ENCODE data around the gene DHCR7. TPM values are rescaled to one million over a fixed set of nuclear protein-coding genes. Genes with fewer than 3 reads are reported as not detected.

Gene DHCR7
- total and polyA plus RNA-seq, 5 experiments from 2014 or later: 17.1 to 22.1 (median 18.6) TPM

DNA sequence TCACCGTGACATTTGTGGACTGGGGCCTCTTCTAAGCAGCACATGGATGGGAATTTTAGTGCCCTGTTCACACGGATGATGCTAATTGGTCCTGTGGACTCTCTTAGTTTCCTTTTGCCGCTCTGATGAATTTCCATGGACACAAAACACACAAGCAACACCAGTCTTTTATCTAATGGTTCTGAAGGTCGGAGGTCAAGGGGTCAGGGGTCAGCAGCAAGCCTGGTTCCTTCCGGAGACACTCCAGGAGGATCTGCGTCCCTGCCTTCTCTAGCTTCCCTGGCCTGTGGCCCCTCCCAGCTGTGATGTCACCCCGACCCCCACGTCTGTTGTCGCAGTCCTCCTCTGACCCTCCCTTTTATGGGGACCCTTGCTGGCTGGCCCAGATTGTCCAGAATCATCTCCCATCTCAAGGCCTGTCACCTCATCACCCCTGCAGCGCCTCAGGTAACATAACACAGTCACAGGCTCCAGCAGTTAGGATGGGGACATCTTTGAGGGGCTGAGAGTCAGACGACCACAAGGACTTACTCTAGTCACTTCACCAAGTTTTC lies 11.7 kb upstream of the DHCR7 start:
- POLR2A ChIA-PET: no interaction called here
- peaks cover 15 to 32% (median 24%) of the 10 kb centered on the region in 4 donors for H3K4me1 Mint-ChIP-seq
- DNase-seq: peak in 1 of 10 donors; percentile 59
- no peaks in the 10 kb centered on the region for H3K9me3 Mint-ChIP-seq
- no peak for ATAC-seq
- no peaks in the 10 kb centered on the region for H3K27me3 Mint-ChIP-seq
- H3K4me3 Mint-ChIP-seq: no peak overlapping the region
- peaks cover 8 to 90% (median 15%) of the 10 kb centered on the region in 3 donors for H3K36me3 Mint-ChIP-seq
- peak overlapping the region in 1 of 10 donors; percentile 69 for H3K27ac Mint-ChIP-seq

DNA sequence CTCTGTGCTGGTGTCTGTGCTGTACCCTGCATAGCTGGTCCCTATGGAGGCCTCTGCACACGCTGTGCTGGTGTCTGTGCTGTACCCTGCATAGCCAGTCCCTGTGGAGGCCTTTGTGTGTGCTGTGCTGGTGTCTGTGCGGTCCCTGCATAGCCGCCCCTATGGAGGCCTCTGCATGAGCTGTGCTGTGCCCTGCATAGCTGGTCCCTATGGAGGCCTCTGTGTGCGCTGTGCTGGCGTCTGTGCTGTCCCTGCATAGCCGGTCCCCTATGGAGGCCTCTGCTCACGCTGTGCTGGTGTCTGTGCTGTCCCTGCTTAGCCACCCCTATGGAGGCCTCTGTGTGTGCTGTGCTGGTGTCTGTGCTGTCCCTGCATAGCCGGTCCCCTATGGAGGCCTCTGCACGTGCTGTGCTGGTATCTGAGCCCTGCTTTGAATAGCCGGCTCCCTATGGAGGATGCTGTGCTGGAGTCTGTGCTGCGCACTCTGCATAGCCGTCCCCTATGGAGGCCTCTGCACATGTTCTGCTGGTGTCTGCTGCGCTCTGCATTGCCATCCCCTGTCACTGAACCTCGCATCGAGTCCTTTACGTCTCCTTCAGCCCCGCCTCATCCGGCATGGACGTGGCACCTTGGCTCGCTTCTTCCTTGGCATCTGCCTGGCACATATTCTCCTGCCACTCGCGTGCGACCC lies 11.0 kb upstream of the DHCR7 start:
- POLR2A ChIA-PET: no interaction called here
- no peak overlapping the region for H3K4me3 Mint-ChIP-seq
- peaks cover 18 to 39% (median 30%) of the 10 kb centered on the region in 4 donors for H3K4me1 Mint-ChIP-seq
- DNase-seq (no peak), ATAC-seq (no peak)
- peaks cover 8 to 88% (median 15%) of the 10 kb centered on the region in 3 donors for H3K36me3 Mint-ChIP-seq
- H3K27ac Mint-ChIP-seq: no peak overlapping the region
- H3K9me3 Mint-ChIP-seq: no peaks in the 10 kb centered on the region
- H3K27me3 Mint-ChIP-seq: no peaks in the 10 kb centered on the region

DNA sequence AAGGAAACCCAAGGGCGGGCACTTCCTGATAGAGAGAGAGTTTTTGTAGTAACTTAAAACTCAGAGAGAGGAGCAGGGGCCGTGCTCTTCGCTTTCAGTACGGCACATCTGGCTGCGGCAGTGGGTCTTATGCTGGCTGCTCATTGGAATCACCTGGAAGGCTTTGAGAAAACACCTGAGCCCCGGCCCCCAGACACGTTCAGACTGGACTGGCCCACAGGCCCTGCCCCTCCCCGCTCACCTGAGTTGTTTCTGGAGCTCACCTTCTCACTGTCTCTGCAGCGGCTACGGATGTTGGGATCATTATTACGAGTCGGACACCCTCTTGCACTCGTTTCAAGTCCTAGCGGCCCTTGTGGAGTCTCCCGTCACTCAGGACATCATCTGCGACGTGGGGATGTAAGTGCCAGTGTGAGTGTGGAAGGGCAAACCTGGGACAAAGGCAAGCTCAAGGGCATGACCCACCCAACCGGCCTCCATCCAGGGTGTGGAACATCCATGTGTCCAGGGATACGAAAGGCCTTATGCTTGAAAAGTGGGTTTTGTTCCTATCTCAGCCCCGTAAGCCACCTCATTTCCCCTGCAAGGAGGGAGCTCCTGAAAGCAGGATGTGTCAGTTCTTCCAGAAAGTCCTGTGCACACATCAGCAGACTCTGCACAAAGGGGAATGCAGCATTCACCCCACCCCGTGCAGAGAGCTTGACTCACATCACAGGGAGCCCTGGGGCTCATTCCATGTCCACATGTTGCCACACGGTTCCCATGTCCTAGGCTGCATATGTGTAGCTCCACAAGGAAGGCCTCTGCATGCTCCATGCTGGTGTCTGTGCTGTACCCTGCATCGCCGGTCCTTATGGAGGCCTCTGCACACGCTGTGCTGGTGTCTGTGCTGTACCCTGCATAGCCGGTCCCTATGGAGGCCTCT lies 10.2 kb upstream of the DHCR7 start:
- Mint-ChIP-seq H3K36me3 (peaks cover 8 to 80% (median 15%) of the 10 kb centered on the region in 3 donors), H3K4me1 (peaks cover 20 to 47% (median 38%) of the 10 kb centered on the region in 4 donors), H3K27me3 (no peaks in the 10 kb centered on the region), H3K9me3 (no peaks in the 10 kb centered on the region), H3K27ac (no peak overlapping the region), H3K4me3 (no peak overlapping the region)
- POLR2A ChIA-PET: no interaction called here
- ATAC-seq (no peak), DNase-seq (peak in 1 of 10 donors; percentile 61)

DNA sequence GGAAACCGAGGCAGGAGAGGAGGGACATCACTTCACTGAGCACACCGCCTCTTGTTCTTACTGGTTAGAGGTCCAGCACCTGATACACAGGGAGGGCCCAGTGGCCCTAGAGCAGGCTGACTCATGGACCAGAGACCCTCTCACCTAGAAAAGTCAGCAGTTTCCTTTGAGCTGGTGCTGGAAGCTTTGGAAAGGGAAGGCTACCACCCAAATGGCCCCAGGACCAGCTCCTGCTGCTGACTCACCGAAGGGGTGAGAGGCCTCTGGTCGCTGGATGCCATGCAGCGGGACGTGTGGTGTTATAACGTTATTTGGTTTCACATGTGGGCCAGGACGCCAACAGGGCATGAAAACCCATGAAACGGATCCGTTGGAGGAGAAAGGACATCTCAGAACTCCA lies 8.6 kb upstream of the DHCR7 start:
- Mint-ChIP-seq H3K36me3 (peaks cover 8 to 65% (median 15%) of the 10 kb centered on the region in 3 donors), H3K4me3 (no peak overlapping the region), H3K9me3 (no peaks in the 10 kb centered on the region), H3K27me3 (no peaks in the 10 kb centered on the region), H3K27ac (peak overlapping the region in 2 of 10 donors; percentile 6 to 57), H3K4me1 (peaks cover 22 to 55% (median 45%) of the 10 kb centered on the region in 4 donors)
- DNase-seq: no peak
- POLR2A ChIA-PET: no interaction called here
- ATAC-seq: no peak

DNA sequence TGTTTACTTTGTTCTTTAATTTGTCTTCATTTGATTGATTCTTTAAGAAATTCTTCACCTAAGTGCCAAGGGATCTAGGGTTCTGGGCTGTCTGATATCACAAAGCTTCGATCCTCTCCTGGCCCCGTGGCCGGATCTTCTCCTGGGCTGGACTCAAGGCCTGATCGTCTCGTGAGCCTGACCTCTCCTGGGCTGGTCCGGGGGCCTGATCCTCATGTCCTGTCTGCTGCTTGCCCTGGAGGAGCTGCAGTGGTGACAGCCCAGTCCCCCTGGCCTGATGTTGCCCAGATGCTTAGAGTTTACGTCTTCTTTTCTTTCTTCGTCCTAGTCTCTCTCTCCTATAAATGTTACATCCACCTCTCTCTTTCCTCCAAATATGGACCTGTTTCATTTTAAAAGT lies 8.1 kb upstream of the DHCR7 start:
- peak overlapping the region in 1 of 10 donors; percentile 26 for H3K4me3 Mint-ChIP-seq
- no peak for DNase-seq
- no peak for ATAC-seq
- H3K27ac Mint-ChIP-seq: peak overlapping the region in 5 of 10 donors; percentile 6 to 84 (median 57)
- peaks cover 8 to 60% (median 15%) of the 10 kb centered on the region in 3 donors for H3K36me3 Mint-ChIP-seq
- no peaks in the 10 kb centered on the region for H3K27me3 Mint-ChIP-seq
- no peaks in the 10 kb centered on the region for H3K9me3 Mint-ChIP-seq
- H3K4me1 Mint-ChIP-seq: peaks cover 24 to 60% (median 50%) of the 10 kb centered on the region in 4 donors
- POLR2A ChIA-PET: no interaction called here

DNA sequence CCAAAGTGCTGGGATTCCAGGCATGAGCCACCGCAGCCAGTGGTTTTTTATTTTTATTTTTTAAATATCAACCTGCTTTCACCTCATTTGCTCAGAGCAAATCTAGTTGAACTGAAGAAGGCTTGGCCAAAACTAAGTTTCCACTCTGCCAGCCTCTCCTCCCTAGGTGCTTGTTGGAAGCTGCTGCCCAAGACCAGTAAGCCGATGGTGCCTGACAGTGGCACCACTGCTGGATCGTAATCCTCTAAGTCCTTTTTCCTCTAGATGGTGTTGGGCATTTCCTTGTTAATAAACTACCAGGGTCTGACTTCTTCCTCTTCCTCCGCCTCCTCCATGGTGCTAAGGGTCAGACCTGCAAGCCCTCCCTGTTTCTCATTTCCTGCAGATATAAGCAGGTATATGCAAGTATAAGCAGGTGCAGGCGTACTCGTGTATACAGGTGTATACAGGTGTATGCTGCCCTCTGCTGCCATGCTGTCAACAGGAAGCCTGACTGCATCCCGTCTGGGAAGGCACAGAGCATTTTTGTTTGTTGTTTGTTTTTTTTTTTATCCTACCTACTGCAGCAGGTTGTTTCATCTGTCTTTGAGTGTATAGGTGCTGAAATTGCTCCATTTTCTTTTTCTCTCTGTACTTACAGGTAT lies 6.4 kb upstream of the DHCR7 start:
- peak overlapping the region; percentile 15 to 92 (median 74) for H3K27ac Mint-ChIP-seq
- ATAC-seq: no peak
- H3K27me3 Mint-ChIP-seq: no peaks in the 10 kb centered on the region
- peak in 5 of 10 donors; percentile 32 to 40 (median 40) for DNase-seq
- H3K9me3 Mint-ChIP-seq: no peaks in the 10 kb centered on the region
- H3K4me1 Mint-ChIP-seq: peaks cover 24 to 66% (median 58%) of the 10 kb centered on the region in 4 donors
- peak overlapping the region; percentile 77 to 98 (median 90) for H3K4me3 Mint-ChIP-seq
- peaks cover 0 to 44% (median 8%) of the 10 kb centered on the region in 3 donors for H3K36me3 Mint-ChIP-seq
- POLR2A ChIA-PET: no interaction called here

DNA sequence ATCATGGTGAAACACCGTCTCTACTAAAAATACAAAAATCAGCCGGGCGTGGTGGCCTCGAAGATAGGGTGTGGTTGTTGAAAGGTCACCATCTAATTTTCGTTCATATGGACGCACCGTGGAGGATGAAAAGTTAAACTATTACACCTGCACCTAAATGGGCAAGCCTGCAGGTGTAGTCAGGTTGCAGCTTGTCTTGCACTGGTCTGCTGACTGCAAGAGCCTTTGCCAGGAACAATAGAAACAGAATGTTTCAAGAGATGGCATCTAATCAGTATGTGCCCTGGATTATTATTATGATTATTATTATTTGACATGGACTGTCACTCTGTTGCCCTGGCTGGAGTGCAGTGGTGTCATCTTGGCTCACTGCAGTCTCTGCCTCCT lies 5.7 kb upstream of the DHCR7 start:
- H3K27ac Mint-ChIP-seq: peak overlapping the region; percentile 34 to 92 (median 82)
- H3K9me3 Mint-ChIP-seq: no peaks in the 10 kb centered on the region
- ATAC-seq: no peak
- POLR2A ChIA-PET: no interaction called here
- H3K4me3 Mint-ChIP-seq: peak overlapping the region; percentile 80 to 98 (median 90)
- H3K27me3 Mint-ChIP-seq: no peaks in the 10 kb centered on the region
- H3K4me1 Mint-ChIP-seq: peaks cover 25 to 73% (median 65%) of the 10 kb centered on the region in 4 donors
- DNase-seq: no peak
- H3K36me3 Mint-ChIP-seq: peaks cover 0 to 39% (median 7%) of the 10 kb centered on the region in 3 donors

DNA sequence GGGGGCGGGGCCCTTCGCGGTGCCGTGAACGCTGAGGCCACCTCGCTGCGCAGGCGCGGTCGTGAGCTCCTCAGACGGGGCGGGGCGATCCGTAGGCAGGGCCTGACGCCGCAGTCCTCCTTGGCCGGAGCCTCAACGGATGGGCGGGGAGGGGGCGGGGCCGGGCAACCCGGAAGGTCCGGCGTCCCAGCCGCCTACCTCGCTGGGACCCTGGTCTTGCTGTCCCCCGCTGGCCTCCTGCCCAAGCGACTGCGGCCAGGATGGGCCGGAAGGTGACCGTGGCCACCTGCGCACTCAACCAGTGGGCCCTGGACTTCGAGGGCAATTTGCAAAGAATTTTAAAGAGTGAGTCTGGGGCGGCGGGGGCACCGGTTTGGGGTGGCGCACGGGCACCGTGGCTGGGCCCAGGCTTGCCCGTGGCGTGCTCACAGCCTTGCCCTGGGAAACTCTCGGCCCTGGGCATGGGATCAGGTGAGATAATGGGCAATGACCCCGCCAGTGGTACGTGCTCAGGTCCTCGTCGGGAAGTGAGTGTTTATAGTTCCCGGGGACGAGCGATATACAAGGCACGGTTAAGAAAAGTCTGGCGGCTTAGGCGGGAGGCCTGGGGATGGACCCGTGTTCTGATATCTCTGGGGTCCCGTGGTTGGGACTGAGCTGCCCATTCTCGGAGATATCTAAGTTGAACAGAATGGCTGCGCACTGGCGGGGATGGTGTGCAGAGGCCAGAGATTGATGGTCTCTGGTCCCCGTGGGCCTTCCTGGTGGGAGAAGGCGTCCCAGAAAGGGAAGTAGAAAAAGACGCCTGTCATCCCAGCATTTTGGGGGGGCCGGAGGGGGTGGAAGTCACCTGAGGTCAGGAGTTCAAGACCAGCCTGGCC lies 5.1 kb upstream of the DHCR7 start, which contains the start of gene NADSYN1:
TSS of gene NADSYN1 (plus strand) at position 167 of the 881 bp plus-strand sequence. CDS start at position 261, 94 bp downstream.
- Mint-ChIP-seq H3K27ac (peak within 1 kb of the TSS; percentile 58 to 99 (median 96)), H3K27me3 (no peaks in the 10 kb centered on the region), H3K36me3 (peaks cover 0 to 34% (median 5%) of the 10 kb centered on the region in 3 donors), H3K4me1 (peaks cover 25 to 76% (median 66%) of the 10 kb centered on the region in 4 donors), H3K4me3 (peak within 1 kb of the TSS; percentile 80 to 98 (median 90)), H3K9me3 (no peaks in the 10 kb centered on the region)
- peak; percentile 84 to 97 (median 88) for DNase-seq
- POLR2A ChIA-PET: interaction anchor here (0.6 to 1.3 kb wide), 3 partner anchors 10 to 1299 kb away, joined by 3 to 4 read pairs (median 3); no protein-coding TSS in a partner anchor
- peak; percentile 65 to 68 for ATAC-seq

DNA sequence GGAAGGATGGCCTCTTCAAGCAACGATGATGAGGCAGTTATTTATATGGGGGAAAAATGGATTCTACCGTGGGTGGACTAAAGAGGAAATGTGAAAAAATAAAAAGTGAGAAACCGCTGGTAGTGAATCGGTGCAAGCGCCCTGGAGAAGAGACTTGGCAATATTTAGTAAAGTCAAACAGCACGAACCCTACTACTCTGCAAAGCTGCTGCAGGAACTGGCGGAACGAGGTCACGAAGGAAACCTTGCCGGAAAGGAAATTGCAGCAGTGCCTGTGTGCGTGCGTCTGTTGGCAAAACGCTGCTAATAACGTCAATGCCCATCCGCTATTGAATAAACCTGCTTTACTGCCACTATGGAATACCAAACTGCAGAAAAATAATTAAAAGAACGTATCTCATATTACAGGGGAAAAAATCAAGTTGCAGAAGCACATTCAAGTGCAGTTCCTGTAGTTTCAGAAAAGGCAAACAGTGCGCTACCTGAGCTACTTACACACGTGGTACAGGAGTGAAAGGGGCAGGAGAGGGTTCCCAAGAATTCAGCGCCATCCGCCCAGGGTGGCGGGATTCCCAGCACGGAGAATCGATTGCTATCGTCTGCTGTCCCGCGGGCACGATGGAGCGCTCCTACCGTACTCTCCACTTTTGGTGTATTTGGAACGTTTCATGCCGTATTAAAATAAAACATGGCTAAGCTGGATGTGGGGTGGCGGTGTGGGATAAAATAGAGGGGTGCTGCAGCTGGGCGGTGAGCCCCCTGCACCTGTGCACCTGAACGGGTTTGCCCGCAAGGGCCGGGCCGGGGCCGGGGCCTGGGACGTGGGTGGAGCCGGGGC lies 4.2 kb upstream of the DHCR7 start:
- Mint-ChIP-seq H3K27me3 (no peaks in the 10 kb centered on the region), H3K4me3 (peak overlapping the region; percentile 80 to 98 (median 90)), H3K36me3 (peaks cover 0 to 27% (median 3%) of the 10 kb centered on the region in 3 donors), H3K9me3 (no peaks in the 10 kb centered on the region), H3K27ac (peak overlapping the region; percentile 58 to 99 (median 96)), H3K4me1 (peaks cover 29 to 76% (median 67%) of the 10 kb centered on the region in 4 donors)
- peak; percentile 24 to 58 for ATAC-seq
- POLR2A ChIA-PET: interaction anchor here (0.6 to 1.3 kb wide), 3 partner anchors 11 to 1298 kb away, joined by 3 to 4 read pairs (median 3); no protein-coding TSS in a partner anchor
- DNase-seq: peak; percentile 35 to 83 (median 66)

DNA sequence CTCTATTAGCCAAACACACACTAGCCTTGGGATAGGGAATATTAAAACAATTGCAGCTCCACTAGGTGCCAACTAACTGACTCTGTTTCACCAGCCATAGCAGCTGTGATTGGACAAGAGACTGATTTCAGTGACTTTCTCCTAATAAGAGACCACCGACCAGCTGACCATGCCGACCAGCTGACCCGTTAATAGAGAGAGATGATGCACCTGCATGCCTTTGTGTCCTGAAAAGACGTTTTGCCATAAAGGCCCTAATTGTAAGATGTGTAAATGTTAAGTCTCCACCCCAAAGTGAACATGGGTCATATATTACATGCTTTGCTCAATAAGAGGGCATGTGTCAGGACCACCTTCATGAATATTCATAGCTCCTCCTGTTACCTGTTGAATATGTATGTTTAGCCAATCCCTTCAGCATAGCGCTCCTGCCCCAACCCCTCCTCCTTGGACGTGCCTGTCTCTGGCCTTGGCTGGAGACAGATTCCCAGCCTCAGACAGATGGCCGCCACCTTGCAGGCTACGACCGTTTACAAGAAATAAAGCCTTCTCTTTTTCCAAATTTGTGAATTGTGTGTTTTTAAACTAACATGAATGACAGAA lies 3.5 kb upstream of the DHCR7 start:
- H3K27me3 Mint-ChIP-seq: no peaks in the 10 kb centered on the region
- peak overlapping the region; percentile 80 to 98 (median 90) for H3K4me3 Mint-ChIP-seq
- POLR2A ChIA-PET: interaction anchor here (1.3 kb wide), 1 partner anchor 335 kb away, joined by 3 read pairs; no protein-coding TSS in a partner anchor
- H3K4me1 Mint-ChIP-seq: peaks cover 25 to 78% (median 71%) of the 10 kb centered on the region in 4 donors
- H3K27ac Mint-ChIP-seq: peak overlapping the region; percentile 58 to 99 (median 96)
- DNase-seq (peak in 2 of 10 donors; percentile 7 to 14), ATAC-seq (no peak)
- no peaks in the 10 kb centered on the region for H3K9me3 Mint-ChIP-seq
- peaks cover 3 to 20% (median 6%) of the 10 kb centered on the region in 3 donors for H3K36me3 Mint-ChIP-seq
